HAP-1 (cell line): Measurements from ENCODE around the gene ZNF628.
A peak's percentile ranks its signal among the peaks of the same experiment; 100 is the strongest.

Source experiments
- DNase-seq, 2 experiments: peaks; one replicate each; pipeline ENCODE4 v3.0.0-alpha.2; 2016 to 2020; ENCODE audit warnings: low spot score in 2 of 2
- H3K27me3 ChIP-seq: fragments of 250-450 bp; sonication (Bioruptor Pico); 2 replicates; pipeline ENCODE4 v1.5.1; 2020; ENCODE audit warnings: low read depth, mild to moderate bottlenecking, moderate library complexity
- H3K36me3 ChIP-seq: fragments of 250-450 bp; sonication (Bioruptor Pico); replicated peaks from 2 replicates; pipeline ENCODE4 v1.5.1; 2020; ENCODE audit warnings: mild to moderate bottlenecking
- H3K4me1 ChIP-seq: fragments of 250-450 bp; sonication (Bioruptor Pico); 2 replicates; pipeline ENCODE4 v1.5.1; 2020; ENCODE audit warnings: mild to moderate bottlenecking
- H3K4me3 ChIP-seq: fragments of 250-450 bp; sonication (Bioruptor Pico); 2 replicates; pipeline ENCODE4 v1.5.1; 2020; ENCODE audit warnings: mild to moderate bottlenecking, moderate library complexity
- H3K9me3 ChIP-seq: fragments of 250-450 bp; sonication (Bioruptor Pico); 2 replicates; pipeline ENCODE4 v1.5.1; 2020; ENCODE audit warnings: mild to moderate bottlenecking, moderate library complexity
- in situ Hi-C: fragments of 300-500 bp; cut with MboI; formaldehyde crosslinking; loops from 3 replicates; pipeline ENCODE4 v1.14.3; 2020; ENCODE audit warnings: low sequenced_read_pairs, inconsistent platforms, mixed read lengths

ZNF628 gene

DNA sequence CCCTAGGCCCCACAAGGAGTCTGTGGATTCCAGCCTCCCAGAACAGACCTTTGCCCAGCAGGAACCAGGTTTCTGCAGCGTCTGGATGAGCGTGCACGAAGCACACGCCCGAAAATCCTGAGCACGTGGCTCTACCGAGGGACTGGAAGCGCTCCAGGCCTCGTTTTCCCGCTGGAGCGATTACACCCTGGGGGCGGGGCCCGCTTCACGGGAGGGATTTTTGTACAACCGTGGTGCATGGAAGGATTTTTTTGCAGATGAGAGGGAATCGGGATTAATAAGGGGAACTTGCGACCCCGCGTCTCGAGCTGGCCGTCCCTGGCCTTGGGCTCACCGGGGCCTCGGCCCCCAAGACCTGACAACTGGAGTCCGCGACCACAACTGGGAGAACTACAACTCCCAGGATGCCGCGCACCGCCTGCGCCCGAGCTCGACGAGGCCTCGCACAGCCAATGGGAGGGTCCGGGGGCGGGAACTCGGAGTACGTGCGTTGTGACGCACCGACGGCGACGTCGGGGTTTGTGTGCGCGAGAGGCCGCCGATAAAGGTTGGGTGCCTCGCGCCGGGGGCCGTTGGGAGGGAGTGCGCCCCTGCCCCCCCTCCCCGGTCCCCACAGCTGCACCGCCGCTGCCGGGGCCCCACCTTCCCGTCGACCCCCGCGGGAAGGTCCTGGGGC lies at the start of gene ZNF628:
Gene ZNF628 (plus strand): TSS at position 518 of the 676 bp plus-strand sequence. CDS start 3,294 bp downstream, outside the sequence.
- in situ Hi-C loops: no loop called here
- H3K9me3 ChIP-seq: no peaks in the 10 kb centered on the region
- peaks cover 8% of the 10 kb centered on the region for H3K4me1 ChIP-seq
- no peaks in the 10 kb centered on the region for H3K36me3 ChIP-seq
- DNase-seq: peak; percentile 93 to 99
- H3K27me3 ChIP-seq: no peaks in the 10 kb centered on the region
- H3K4me3 ChIP-seq: peak within 1 kb of the TSS; percentile 49

DNA sequence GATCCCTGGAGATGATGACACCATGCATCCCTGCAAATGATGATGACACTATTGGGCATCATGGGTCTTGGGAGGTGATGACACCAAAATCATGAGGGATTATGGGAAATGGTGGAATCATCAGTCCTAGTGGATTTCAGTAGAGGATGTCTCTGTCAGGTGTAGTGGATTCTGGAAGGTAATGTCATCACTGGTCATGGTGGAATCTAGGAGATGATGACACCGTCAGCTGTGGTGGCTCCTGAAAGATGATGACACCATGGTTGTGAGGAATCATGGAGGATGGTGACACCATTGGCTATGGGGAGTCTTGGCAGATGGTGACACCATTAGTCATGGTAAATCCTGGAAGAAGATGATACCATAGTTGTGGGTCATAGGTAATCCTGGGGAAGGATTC lies 45.2 kb upstream of the ZNF628 start:
- in situ Hi-C loops: no loop called here

DNA sequence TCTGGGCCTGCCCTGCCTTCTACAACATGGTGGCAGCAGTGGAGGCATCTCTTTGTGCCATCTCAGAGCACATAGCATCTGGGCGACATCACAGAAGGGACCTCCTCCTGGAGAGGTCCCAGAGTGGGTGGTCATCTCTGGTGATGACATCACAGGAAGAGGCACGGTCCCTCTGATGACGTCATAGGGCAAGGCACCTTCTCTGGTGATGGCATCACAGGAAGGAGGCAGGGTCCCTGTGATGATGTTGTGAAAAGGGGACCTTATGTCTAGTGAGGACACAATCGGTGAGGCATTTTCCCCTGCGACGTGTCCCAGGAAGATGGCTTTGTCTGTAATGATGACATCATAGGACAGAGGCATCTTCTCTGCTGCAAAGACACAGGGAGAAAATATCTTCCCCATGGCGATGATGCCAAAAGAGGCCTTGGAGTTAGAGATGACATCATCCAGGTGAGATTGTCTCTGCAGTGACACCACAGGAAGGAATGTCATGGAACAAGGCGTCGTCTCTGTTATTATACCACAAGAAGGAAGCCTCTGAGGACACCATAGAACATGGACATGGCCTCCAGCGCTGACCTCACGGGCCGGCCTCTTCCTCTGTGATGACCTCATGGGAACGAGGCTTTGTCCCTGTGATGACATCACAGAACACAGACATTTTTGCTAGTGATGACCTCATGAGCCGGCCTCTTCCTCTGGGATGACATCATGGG lies 44.0 kb upstream of the ZNF628 start:
- no peak for DNase-seq
- no peaks in the 10 kb centered on the region for H3K27me3 ChIP-seq
- no peaks in the 10 kb centered on the region for H3K4me1 ChIP-seq
- no peaks in the 10 kb centered on the region for H3K36me3 ChIP-seq
- in situ Hi-C loops: no loop called here
- H3K4me3 ChIP-seq: no peak overlapping the region
- no peaks in the 10 kb centered on the region for H3K9me3 ChIP-seq

More for the DNA sequence above, 45.2 kb upstream of the ZNF628 start:
- Histone ChIP-seq H3K9me3 (no peaks in the 10 kb centered on the region), H3K27me3 (no peaks in the 10 kb centered on the region), H3K4me1 (no peaks in the 10 kb centered on the region), H3K4me3 (no peak overlapping the region), H3K36me3 (no peaks in the 10 kb centered on the region)
- no peak for DNase-seq

DNA sequence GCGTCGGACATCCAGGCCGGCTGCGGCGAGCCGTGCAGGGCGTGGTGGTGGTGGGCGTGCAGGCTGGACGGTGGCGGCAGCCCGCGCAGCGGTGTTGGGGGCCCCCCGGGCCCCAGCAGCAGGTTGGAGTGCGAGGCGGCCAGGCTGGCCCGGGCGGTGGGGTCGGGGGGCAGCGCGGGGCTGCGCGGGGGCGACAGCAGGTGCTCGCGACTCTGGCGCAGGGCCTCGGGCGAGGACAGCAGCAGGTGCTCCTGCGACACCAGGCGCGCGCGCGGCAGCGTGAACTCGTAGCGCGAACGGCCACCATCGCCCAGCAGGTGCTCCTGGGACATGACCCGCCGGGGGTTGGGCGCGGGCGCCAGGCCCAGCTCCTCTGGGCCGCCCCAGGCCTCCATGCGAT lies 43.1 kb upstream of the ZNF628 start:
- H3K4me1 ChIP-seq: no peaks in the 10 kb centered on the region
- no peak for DNase-seq
- H3K36me3 ChIP-seq: no peaks in the 10 kb centered on the region
- H3K27me3 ChIP-seq: no peaks in the 10 kb centered on the region
- in situ Hi-C loops: no loop called here
- no peaks in the 10 kb centered on the region for H3K9me3 ChIP-seq
- H3K4me3 ChIP-seq: no peak overlapping the region

DNA sequence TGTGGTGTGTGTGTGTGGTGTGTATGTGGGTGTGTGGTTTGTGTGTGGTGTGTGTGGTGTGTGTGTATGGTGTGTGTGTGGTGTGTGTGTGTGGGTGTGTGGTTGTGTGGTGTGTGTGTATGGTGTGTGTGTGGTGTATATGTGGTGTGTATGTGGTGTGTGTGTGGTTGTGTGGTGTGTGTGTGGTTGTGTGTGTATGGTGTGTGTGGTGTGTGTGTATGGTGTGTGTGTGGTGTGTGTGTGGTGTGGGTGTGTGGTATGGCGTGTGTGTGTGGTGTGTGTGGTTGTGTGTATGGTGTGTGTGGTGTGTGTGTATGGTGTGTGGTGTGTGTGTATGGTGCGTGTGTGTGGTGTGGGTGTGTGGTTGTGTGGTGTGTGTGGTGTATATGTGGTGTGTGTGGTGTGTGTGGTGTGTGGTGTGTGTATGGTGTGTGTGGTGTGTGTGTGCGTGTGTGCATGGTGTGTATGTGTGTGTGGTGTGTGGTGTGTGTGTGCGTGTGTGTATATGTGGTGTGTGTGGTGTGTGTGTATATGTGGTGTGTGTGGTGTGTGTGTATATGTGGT lies 42.0 kb upstream of the ZNF628 start:
- H3K4me3 ChIP-seq: no peak overlapping the region
- no peak for DNase-seq
- in situ Hi-C loops: no loop called here
- H3K36me3 ChIP-seq: no peaks in the 10 kb centered on the region
- no peaks in the 10 kb centered on the region for H3K4me1 ChIP-seq
- no peaks in the 10 kb centered on the region for H3K27me3 ChIP-seq
- H3K9me3 ChIP-seq: no peaks in the 10 kb centered on the region

GRCh38 chr19:55435020-55435419 lies 41.4 kb upstream of the ZNF628 start:
- no peaks in the 10 kb centered on the region for H3K36me3 ChIP-seq
- in situ Hi-C loops: no loop called here

DNA sequence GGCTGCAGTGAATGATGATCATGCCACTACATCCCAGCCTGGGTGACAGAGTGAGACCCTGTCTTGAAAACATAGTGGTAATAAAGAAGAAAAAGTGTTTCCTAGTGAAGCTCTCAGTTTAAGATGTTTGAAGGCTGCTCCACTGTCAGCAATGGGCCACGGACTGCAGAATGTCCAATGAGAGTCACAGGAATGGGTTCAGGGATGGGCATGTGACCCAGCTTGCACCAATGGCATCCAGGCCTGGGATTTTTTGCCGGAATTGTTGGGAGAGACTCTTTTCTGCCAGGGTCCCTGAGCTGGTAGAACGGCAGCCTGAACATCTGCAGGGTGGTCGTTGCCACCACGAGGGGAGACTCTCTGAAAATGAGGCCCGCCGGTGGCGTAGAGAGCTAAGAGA lies 39.6 kb upstream of the ZNF628 start:
- in situ Hi-C loops: no loop called here
- peaks cover 14% of the 10 kb centered on the region for H3K27me3 ChIP-seq
- DNase-seq: no peak
- no peak overlapping the region for H3K4me3 ChIP-seq
- no peaks in the 10 kb centered on the region for H3K4me1 ChIP-seq
- H3K36me3 ChIP-seq: no peaks in the 10 kb centered on the region
- no peaks in the 10 kb centered on the region for H3K9me3 ChIP-seq

More at GRCh38 chr19:55435020-55435419, 41.4 kb upstream of the ZNF628 start:
- Histone ChIP-seq H3K9me3 (no peaks in the 10 kb centered on the region), H3K27me3 (no peaks in the 10 kb centered on the region), H3K4me3 (no peak overlapping the region), H3K4me1 (no peaks in the 10 kb centered on the region)
- no peak for DNase-seq

- H3K9me3 ChIP-seq: no peaks in the 10 kb centered on the region
- no peak overlapping the region for H3K4me3 ChIP-seq
- peak; percentile 51 to 84 for DNase-seq
- H3K27me3 ChIP-seq: peaks cover 17% of the 10 kb centered on the region
- in situ Hi-C loops: no loop called here
- H3K36me3 ChIP-seq: no peaks in the 10 kb centered on the region
- no peaks in the 10 kb centered on the region for H3K4me1 ChIP-seq
Observed at GRCh38 chr19:55437410-55437809, 39.0 kb upstream of the ZNF628 start.

DNA sequence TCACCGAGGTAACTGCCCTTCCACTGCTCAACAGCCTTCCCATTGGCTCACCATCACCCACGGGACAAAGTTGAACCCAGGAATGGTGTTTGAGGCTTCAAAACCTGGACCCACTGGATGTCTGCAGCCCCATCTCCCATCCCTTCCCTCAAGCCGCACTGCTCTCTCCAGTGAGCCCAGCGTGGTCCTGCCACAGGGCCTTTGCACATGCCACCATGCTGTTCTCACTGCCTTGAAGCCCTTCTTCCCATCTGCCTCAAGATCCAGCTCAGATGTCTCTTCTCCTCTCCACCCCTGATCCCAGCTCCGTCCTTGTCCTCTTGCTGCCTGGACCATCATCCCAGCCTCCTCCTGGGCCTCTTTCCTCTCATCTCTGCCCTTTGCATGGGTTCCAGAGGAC lies 37.4 kb upstream of the ZNF628 start:
- in situ Hi-C loops: no loop called here
- no peaks in the 10 kb centered on the region for H3K36me3 ChIP-seq
- H3K9me3 ChIP-seq: no peaks in the 10 kb centered on the region
- H3K4me3 ChIP-seq: no peak overlapping the region
- DNase-seq: no peak
- H3K4me1 ChIP-seq: no peaks in the 10 kb centered on the region
- peaks cover 27% of the 10 kb centered on the region for H3K27me3 ChIP-seq

DNA sequence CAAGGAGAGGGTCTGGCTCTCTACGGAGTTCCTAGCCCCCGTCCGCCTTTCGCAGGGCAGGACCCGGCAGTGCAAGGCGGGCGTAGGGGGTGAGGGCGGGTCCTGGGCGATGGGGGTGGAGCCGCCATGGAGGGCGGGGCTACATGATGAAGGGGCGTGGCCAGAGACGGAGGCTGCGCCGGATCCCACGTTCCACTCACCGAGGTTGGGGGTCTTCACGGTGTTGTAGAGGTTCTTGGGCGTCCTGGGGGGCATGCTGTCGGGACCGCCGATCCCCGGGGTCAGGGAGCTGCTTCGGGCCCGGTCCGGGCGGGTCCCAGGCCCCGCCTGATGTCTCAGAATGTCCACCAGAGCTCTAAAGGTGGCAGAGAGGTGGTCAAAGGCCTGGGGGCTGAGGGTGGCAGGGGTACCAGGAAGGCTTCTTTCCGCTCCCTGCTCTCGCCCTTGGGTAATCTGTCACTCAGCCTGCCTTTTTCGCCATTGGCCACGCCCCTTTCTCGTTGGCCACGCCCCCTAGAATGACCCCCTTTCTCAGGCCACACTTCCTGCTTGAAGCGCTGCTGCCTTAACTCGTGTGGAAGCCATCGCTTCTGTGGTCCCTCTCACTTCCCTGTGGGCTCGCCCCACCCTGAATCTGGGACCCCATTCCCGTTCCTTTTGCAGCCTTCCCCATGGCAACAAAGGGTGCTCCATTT lies 35.9 kb upstream of the ZNF628 start:
- no peaks in the 10 kb centered on the region for H3K9me3 ChIP-seq

GRCh38 chr19:55441319-55441691 lies 35.1 kb upstream of the ZNF628 start:
- in situ Hi-C loops: no loop called here
- no peaks in the 10 kb centered on the region for H3K9me3 ChIP-seq
- H3K36me3 ChIP-seq: no peaks in the 10 kb centered on the region
- H3K4me1 ChIP-seq: no peaks in the 10 kb centered on the region
- H3K4me3 ChIP-seq: no peak overlapping the region
- H3K27me3 ChIP-seq: peaks cover 42% of the 10 kb centered on the region
- DNase-seq: no peak

More for the DNA sequence above, 35.9 kb upstream of the ZNF628 start:
- Histone ChIP-seq H3K27me3 (peaks cover 40% of the 10 kb centered on the region), H3K36me3 (no peaks in the 10 kb centered on the region), H3K4me1 (no peaks in the 10 kb centered on the region), H3K4me3 (no peak overlapping the region)
- DNase-seq: peak in 1 of 2 experiments; percentile 63
- in situ Hi-C loops: no loop called here

DNA sequence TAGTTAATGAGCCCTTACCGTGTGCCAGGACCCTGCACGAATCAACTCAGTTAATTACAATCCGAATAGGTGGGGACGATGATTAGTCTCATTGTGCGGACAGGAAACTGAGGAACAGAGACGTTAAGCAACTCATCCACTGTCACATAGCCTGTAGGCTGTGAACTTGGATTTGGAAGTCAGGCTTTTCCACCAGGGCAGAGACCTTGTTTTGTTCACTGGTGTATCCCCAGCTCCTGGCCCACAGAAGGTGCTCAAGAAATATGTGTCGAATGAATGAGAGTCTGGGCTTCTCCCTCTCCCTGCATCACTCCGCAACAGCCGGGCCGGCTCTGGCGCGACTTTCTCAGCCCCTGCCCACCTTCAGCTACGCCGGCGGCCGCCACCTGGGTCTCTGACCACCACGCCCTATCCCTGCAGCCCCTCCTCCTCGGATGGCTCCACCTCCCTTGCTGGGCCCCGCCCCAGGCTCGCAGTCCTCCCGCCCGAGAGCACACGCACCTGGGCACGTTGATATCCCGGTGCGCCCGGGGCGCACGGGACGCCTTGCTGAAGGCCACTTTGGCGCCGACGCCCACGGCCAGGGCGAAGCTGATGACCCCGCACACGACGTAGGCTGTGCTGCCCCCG lies 34.6 kb upstream of the ZNF628 start:
- H3K27me3 ChIP-seq: peaks cover 45% of the 10 kb centered on the region
- no peaks in the 10 kb centered on the region for H3K4me1 ChIP-seq
- no peak overlapping the region for H3K4me3 ChIP-seq
- H3K9me3 ChIP-seq: no peaks in the 10 kb centered on the region
- in situ Hi-C loops: no loop called here
- no peak for DNase-seq
- H3K36me3 ChIP-seq: no peaks in the 10 kb centered on the region

DNA sequence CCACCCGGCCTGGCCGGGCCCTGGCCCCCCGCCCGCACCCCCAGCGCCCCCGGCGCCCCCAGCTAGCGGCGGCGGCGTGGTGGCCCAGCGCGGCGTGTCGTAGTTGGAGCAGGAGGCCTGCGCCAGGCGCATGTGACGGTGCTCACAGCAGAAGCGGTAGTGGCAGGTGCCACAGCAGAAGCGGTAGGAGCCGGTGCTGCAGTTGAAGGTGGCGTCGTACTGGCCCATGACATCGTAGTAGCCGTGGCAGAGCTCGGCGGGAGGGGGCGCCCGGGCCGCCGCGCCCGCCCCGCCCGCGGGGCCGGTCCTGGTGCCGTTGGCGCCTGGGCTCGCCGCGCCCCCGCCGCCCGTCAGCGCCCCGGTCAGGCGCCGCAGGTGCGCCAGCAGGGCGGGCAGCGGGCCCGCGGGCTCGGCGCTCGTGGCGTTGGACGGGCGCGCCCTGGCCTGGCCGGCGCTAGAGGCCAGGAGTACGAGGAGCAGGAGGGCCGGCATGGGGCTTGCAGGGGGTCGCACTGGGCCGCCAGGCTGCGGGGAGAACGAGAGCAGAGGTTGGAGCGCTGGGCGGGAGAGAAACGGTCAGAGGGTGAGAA lies 34.0 kb upstream of the ZNF628 start:
- no peak for DNase-seq
- no peaks in the 10 kb centered on the region for H3K9me3 ChIP-seq
- in situ Hi-C loops: no loop called here
- no peaks in the 10 kb centered on the region for H3K4me1 ChIP-seq
- H3K36me3 ChIP-seq: no peaks in the 10 kb centered on the region
- H3K27me3 ChIP-seq: peaks cover 50% of the 10 kb centered on the region
- H3K4me3 ChIP-seq: no peak overlapping the region
